Thymus (tissue), 11 donors: Measurements from ENCODE around the gene YWHAG. TPM values are rescaled to one million over a fixed set of nuclear protein-coding genes. Genes with fewer than 3 reads are reported as not detected.

Experiments
- DNase-seq, 9 donors: peaks; one replicate each; pipeline ENCODE4 v3.0.0-alpha.2; 2013; ENCODE audit warnings: low spot score in 9 of 9, low read depth in 6 of 9, missing footprints in 1 of 9
- H3K27ac ChIP-seq, 2 donors: one replicate each; pipeline ENCODE4 v1.5.1; 2013; ENCODE audit warnings: control low read depth in 1 of 2, low read depth in 1 of 2, low read length in 1 of 2, mild to moderate bottlenecking in 1 of 2, moderate library complexity in 1 of 2
- H3K27me3 ChIP-seq, 2 donors: one replicate each; pipeline ENCODE4 v1.5.1; 2013; ENCODE audit warnings: low read length in 1 of 2; ENCODE audit not compliant: control insufficient read depth in 2 of 2, insufficient read depth in 1 of 2
- H3K36me3 ChIP-seq, 2 donors: one replicate each; pipeline ENCODE4 v1.5.1; 2013; ENCODE audit warnings: low read length in 1 of 2, mild to moderate bottlenecking in 1 of 2, moderate library complexity in 1 of 2; ENCODE audit not compliant: control insufficient read depth in 2 of 2, insufficient read depth in 2 of 2
- H3K4me1 ChIP-seq, 2 donors: one replicate each; pipeline ENCODE4 v1.5.1; 2013; ENCODE audit warnings: low read length in 2 of 2; ENCODE audit not compliant: control insufficient read depth in 2 of 2, insufficient read depth in 2 of 2
- H3K4me3 ChIP-seq, 2 donors: one replicate each; pipeline ENCODE4 v1.5.1; 2013; ENCODE audit warnings: low read length in 2 of 2, control low read depth in 1 of 2, mild to moderate bottlenecking in 1 of 2
- H3K9me3 ChIP-seq, 2 donors: one replicate each; pipeline ENCODE4 v1.5.1; 2013; ENCODE audit warnings: low read length in 1 of 2, mild to moderate bottlenecking in 1 of 2; ENCODE audit not compliant: control insufficient read depth in 2 of 2, insufficient read depth in 1 of 2
- WGBS: extraction: QIAGEN DNeasy Blood & Tissue Kit; methylation state at CpG from one replicate; pipeline ENCODE4 v1.1.7; 2013; 5-methylcytosine and 5-hydroxymethylcytosine counted together
- polyA plus RNA-seq: library from polyadenylated mRNA; stranded (reverse); fragments of 200-250 nt; gene quantifications from one replicate; pipeline ENCODE4 v1.2.3, GENCODE V29; 2013
- total RNA-seq: library from RNA; stranded (reverse); fragments of 120-200 nt; gene quantifications from one replicate; pipeline ENCODE4 v1.2.4, GENCODE V29; 2013
- donor health status: healthy.

Gene YWHAG
- total and polyA plus RNA-seq, 2 donors: 16.0 to 47.1 TPM

GRCh38 chr7:76357475-76358010 lies 1.2 kb downstream of the YWHAG start:
- H3K4me1 ChIP-seq: peaks cover 3 to 16% of the 10 kb centered on the region in 2 donors
- WGBS: 3% methylated on average over 10 of the region's 10 CpGs
- no peak for DNase-seq
- H3K4me3 ChIP-seq: peak overlapping the region; percentile 64 to 96
- H3K27me3 ChIP-seq: no peaks in the 10 kb centered on the region
- peaks cover 0 to 3% of the 10 kb centered on the region in 2 donors for H3K9me3 ChIP-seq
- peaks cover 3 to 26% of the 10 kb centered on the region in 2 donors for H3K36me3 ChIP-seq
- peak overlapping the region; percentile 95 to 97 for H3K27ac ChIP-seq

- Histone ChIP-seq H3K27me3 (no peaks in the 10 kb centered on the region), H3K9me3 (peaks cover 0 to 3% of the 10 kb centered on the region in 2 donors), H3K4me3 (no peak overlapping the region), H3K36me3 (peaks cover 3 to 26% of the 10 kb centered on the region in 2 donors), H3K27ac (no peak overlapping the region), H3K4me1 (peaks cover 3 to 16% of the 10 kb centered on the region in 2 donors)
- no peak for DNase-seq
- WGBS: 86% methylated on average over 6 of the region's 6 CpGs
Observed at GRCh38 chr7:76356823-76357222, 2.0 kb downstream of the YWHAG start.

GRCh38 chr7:76356115-76356514 lies 2.7 kb downstream of the YWHAG start:
- Histone ChIP-seq H3K9me3 (peaks cover 0 to 3% of the 10 kb centered on the region in 2 donors), H3K4me1 (peaks cover 3 to 16% of the 10 kb centered on the region in 2 donors), H3K27me3 (no peaks in the 10 kb centered on the region), H3K36me3 (peaks cover 6 to 31% of the 10 kb centered on the region in 2 donors), H3K27ac (no peak overlapping the region), H3K4me3 (no peak overlapping the region)
- DNase-seq: no peak
- 93% methylated on average over 4 of the region's 4 CpGs for WGBS

GRCh38 chr7:76354981-76355730 lies 3.6 kb downstream of the YWHAG start:
- H3K9me3 ChIP-seq: peaks cover 0 to 3% of the 10 kb centered on the region in 2 donors
- no peaks in the 10 kb centered on the region for H3K27me3 ChIP-seq
- H3K36me3 ChIP-seq: peaks cover 10 to 38% of the 10 kb centered on the region in 2 donors
- 97% methylated on average over 9 of the region's 9 CpGs for WGBS
- H3K4me1 ChIP-seq: peaks cover 3 to 16% of the 10 kb centered on the region in 2 donors
- no peak overlapping the region for H3K4me3 ChIP-seq
- no peak overlapping the region for H3K27ac ChIP-seq
- no peak for DNase-seq

- Histone ChIP-seq H3K4me3 (no peak overlapping the region), H3K27ac (no peak overlapping the region), H3K9me3 (peaks cover 0 to 3% of the 10 kb centered on the region in 2 donors), H3K4me1 (peaks cover 3 to 11% of the 10 kb centered on the region in 2 donors), H3K27me3 (no peaks in the 10 kb centered on the region), H3K36me3 (peaks cover 16 to 44% of the 10 kb centered on the region in 2 donors)
- WGBS: 93% methylated on average over 4 of the region's 4 CpGs
- DNase-seq: no peak
Observed at GRCh38 chr7:76354516-76354915, 4.3 kb downstream of the YWHAG start.

GRCh38 chr7:76353744-76354143 lies 5.0 kb downstream of the YWHAG start:
- 99% methylated on average over 5 of the region's 5 CpGs for WGBS
- Histone ChIP-seq H3K9me3 (peaks cover 0 to 3% of the 10 kb centered on the region in 2 donors), H3K27ac (no peak overlapping the region), H3K4me3 (no peak overlapping the region), H3K36me3 (peaks cover 18 to 48% of the 10 kb centered on the region in 2 donors), H3K27me3 (no peaks in the 10 kb centered on the region), H3K4me1 (peaks cover 3 to 9% of the 10 kb centered on the region in 2 donors)
- DNase-seq: no peak

- H3K27me3 ChIP-seq: no peaks in the 10 kb centered on the region
- 97% methylated on average over 6 of the region's 6 CpGs for WGBS
- peaks cover 20 to 54% of the 10 kb centered on the region in 2 donors for H3K36me3 ChIP-seq
- H3K9me3 ChIP-seq: peaks cover 0 to 3% of the 10 kb centered on the region in 2 donors
- no peak for DNase-seq
- H3K4me1 ChIP-seq: peaks cover 0 to 6% of the 10 kb centered on the region in 2 donors
- H3K4me3 ChIP-seq: no peak overlapping the region
- no peak overlapping the region for H3K27ac ChIP-seq
Observed at GRCh38 chr7:76352193-76352592, 6.6 kb downstream of the YWHAG start.

GRCh38 chr7:76351372-76351771 lies 7.4 kb downstream of the YWHAG start:
- H3K4me1 ChIP-seq: peaks cover 4 to 8% of the 10 kb centered on the region in 2 donors
- H3K4me3 ChIP-seq: no peak overlapping the region
- DNase-seq: no peak
- H3K9me3 ChIP-seq: peaks cover 0 to 3% of the 10 kb centered on the region in 2 donors
- H3K27me3 ChIP-seq: no peaks in the 10 kb centered on the region
- H3K36me3 ChIP-seq: peaks cover 26 to 59% of the 10 kb centered on the region in 2 donors
- 95% methylated on average over 7 of the region's 7 CpGs for WGBS
- no peak overlapping the region for H3K27ac ChIP-seq

- Histone ChIP-seq H3K27ac (no peak overlapping the region), H3K9me3 (peaks cover 0 to 3% of the 10 kb centered on the region in 2 donors), H3K4me1 (peaks cover 4 to 9% of the 10 kb centered on the region in 2 donors), H3K27me3 (no peaks in the 10 kb centered on the region), H3K4me3 (no peak overlapping the region), H3K36me3 (peaks cover 43 to 61% of the 10 kb centered on the region in 2 donors)
- WGBS: 98% methylated on average over 8 of the region's 8 CpGs
- DNase-seq: no peak
Observed at GRCh38 chr7:76349313-76349885, 9.4 kb downstream of the YWHAG start.
